Bronchial epithelial cell (primary cell): ENCODE results near the gene EPS8L1. TPM values are rescaled to one million over a fixed set of nuclear protein-coding genes. Genes with fewer than 3 reads are reported as not detected.
A peak's percentile ranks its signal among the peaks of the same experiment; 100 is the strongest.

Experiments used
- DNase-seq: peaks from one replicate; pipeline ENCODE4 v3.0.0-alpha.2; 2010; ENCODE audit warnings: low read depth
- FAIRE-seq: peaks from 2 replicates; lab custom pipeline; 2011; peaks lifted over from hg19 to GRCh38; lab: Jason Lieb, UNC
- H3K27me3 ChIP-seq: 2 replicates; pipeline ENCODE4 v1.5.1; 2011; ENCODE audit warnings: low read length; ENCODE audit not compliant: control insufficient read depth, insufficient read depth
- H3K36me3 ChIP-seq: 2 replicates; pipeline ENCODE4 v1.5.1; 2011; ENCODE audit warnings: low read length; ENCODE audit not compliant: control insufficient read depth, insufficient read depth
- H3K4me3 ChIP-seq: 2 replicates; pipeline ENCODE4 v1.5.1; 2011; ENCODE audit warnings: mild to moderate bottlenecking, low read depth, low read length, control low read depth
- total RNA-seq: library from RNA; depleted of rRNA; stranded (reverse); fragments of >200 nt; gene quantifications from 2 replicates; pipeline ENCODE4 v1.2.1, GENCODE V29; 2014
- TF ChIP-seq, protein P1 (sequence below): IDR thresholded peaks from 2 replicates; pipeline ENCODE4 v1.5.1; 2011; ENCODE audit warnings: mild to moderate bottlenecking, moderate library complexity, low read length, control low read depth, inconsistent platforms; ENCODE audit not compliant: insufficient read depth, severe bottlenecking

Gene EPS8L1
- total RNA-seq, 1 donor from 2014 or later = 117 TPM

DNA sequence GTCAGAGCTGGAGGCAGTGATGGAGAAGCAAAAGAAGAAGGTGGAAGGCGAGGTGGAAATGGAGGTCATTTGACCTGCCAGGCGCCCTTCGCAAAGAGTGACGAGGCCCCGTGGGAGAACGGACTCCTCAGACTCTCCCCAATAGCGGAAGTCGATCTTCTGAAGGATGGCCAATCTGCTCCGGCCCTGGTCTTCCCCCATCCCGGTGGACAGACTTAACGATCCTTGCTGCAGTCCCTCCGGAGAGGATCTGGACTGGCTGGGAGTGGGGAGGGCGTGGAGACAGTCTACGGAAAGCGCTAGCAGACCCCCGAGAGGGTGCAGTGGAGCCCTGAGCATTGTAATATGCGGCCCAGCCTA lies 11.9 kb downstream of the EPS8L1 start:
- TF ChIP-seq, protein P1, sequence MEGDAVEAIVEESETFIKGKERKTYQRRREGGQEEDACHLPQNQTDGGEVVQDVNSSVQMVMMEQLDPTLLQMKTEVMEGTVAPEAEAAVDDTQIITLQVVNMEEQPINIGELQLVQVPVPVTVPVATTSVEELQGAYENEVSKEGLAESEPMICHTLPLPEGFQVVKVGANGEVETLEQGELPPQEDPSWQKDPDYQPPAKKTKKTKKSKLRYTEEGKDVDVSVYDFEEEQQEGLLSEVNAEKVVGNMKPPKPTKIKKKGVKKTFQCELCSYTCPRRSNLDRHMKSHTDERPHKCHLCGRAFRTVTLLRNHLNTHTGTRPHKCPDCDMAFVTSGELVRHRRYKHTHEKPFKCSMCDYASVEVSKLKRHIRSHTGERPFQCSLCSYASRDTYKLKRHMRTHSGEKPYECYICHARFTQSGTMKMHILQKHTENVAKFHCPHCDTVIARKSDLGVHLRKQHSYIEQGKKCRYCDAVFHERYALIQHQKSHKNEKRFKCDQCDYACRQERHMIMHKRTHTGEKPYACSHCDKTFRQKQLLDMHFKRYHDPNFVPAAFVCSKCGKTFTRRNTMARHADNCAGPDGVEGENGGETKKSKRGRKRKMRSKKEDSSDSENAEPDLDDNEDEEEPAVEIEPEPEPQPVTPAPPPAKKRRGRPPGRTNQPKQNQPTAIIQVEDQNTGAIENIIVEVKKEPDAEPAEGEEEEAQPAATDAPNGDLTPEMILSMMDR = no peak
- no peak for FAIRE-seq
- Histone ChIP-seq H3K4me3 (no peak overlapping the region), H3K27me3 (no peaks in the 10 kb centered on the region), H3K36me3 (peaks cover 12% of the 10 kb centered on the region)
- DNase-seq = no peak

GRCh38 chr19:55088021-55088451 lies 12.4 kb downstream of the EPS8L1 start:
- DNase-seq (no peak), FAIRE-seq (peak; percentile 75)
- Histone ChIP-seq H3K27me3 (no peaks in the 10 kb centered on the region), H3K4me3 (no peak overlapping the region), H3K36me3 (peaks cover 15% of the 10 kb centered on the region)
- TF ChIP-seq, protein P1 = no peak

DNA sequence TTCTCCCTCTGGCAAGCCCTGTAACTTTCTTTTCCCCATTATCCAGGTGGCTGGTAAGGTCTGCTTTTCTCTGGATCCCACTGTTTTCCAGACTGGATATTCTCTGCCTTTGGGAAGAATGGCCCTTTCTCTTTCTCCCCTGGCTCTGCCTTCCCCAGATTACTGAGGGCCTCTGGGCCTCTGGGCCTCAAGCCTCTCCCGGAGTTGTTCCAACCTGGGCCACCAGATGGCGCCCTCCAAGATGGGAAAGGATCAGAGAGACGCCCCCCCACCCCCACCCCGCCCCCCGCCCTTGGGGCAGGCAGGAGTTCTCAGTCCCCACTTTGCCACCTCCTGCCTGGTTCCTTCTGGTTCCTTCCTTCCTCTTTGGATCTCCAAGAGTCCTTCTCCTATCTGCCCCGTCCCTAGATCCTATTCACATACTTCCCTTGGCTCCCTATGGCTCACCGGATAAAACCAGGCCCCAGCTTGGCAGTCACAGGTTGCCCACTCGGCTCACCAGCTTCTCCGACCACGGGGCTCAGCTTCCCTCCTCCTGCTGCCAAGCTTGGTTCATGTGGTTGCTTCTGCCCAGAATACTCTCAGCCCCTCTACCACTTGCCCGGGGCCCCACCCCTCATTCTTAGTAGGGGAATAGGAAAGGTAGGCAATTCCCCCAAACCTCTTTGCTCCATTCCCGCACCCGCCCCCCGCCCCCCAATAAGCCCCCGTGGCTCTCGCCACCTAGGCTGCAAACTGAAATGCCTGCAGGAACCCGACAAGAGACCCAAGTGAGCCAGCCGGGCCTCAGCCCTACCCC lies 13.1 kb downstream of the EPS8L1 start:
- TF ChIP-seq, protein P1 = peak; percentile 62
- no peaks in the 10 kb centered on the region for H3K27me3 ChIP-seq
- no peak overlapping the region for H3K4me3 ChIP-seq
- FAIRE-seq = no peak
- peak; percentile 41 for DNase-seq
- peaks cover 12% of the 10 kb centered on the region for H3K36me3 ChIP-seq

DNA sequence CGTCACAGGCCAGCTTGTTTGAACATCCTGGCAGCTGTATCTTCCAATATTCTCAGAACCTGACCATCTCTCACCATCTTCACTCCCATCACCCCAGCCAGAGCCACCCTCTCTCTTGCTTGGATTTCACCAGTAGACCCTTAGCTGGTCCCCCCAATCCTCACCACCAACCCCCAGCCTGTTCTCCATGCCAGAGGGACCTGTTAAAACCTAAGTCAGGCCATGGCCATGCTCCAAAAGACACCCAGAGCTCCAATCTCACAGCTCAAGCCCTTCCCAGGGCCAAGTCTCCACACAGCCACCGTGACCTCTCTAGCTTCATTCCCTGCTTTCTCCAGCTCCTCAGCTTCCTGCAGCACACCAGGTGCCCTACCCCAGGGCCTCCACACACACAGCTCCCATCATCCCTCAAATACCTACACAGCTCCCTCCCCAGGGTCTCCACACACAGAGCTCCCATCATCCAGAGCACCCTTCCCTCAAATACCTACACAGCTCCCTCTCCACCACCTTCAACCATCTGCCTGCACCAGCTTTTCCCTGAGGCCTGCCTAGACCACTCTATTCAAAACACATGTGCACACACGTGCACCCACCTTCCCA lies 13.8 kb downstream of the EPS8L1 start:
- Histone ChIP-seq H3K27me3 (no peaks in the 10 kb centered on the region), H3K36me3 (peaks cover 15% of the 10 kb centered on the region), H3K4me3 (no peak overlapping the region)
- TF ChIP-seq, protein P1 = no peak
- DNase-seq = no peak
- peak; percentile 40 for FAIRE-seq

DNA sequence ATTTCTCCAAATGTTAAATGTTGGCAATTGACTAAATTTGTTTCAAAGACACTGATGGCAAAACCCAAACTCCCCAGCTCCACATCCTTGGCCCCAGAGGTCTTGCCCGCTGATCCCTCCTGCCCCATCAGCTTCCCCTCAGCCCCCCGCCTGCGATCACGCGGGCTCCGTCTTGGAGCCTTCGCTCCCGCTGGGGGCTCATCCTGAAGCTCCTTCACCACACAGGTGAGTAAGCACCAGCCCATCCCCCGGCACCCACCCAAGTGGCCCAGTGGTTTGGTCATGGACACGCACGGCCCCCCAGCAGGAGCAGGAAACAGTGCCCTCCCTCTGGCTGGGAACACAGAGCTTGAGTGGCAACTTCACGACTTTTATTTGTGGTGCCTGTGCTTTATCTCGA lies 14.9 kb downstream of the EPS8L1 start:
- Histone ChIP-seq H3K27me3 (no peaks in the 10 kb centered on the region), H3K4me3 (no peak overlapping the region), H3K36me3 (peaks cover 22% of the 10 kb centered on the region)
- TF ChIP-seq, protein P1 = no peak
- no peak for DNase-seq
- no peak for FAIRE-seq
